HEK293 (cell line): ENCODE measurements around the gene ATXN10.
A peak's percentile ranks its signal among the peaks of the same experiment; 100 is the strongest.

Experiments used
- CTCF ChIA-PET: fragments of 350-600 bp; formaldehyde crosslinking; extraction: SDS; loops from one replicate; lab custom pipeline; 2021; ENCODE audit warnings: antibody characterized with exemption; lab: Yijun Ruan, JAX
- POLR2A ChIA-PET: fragments of 300-600 bp; formaldehyde crosslinking; extraction: SDS; loops from one replicate; lab custom pipeline; 2020; ENCODE audit warnings: antibody characterized with exemption, inconsistent platforms; lab: Yijun Ruan, JAX
- H3K27ac ChIP-seq: fragments of 200-500 bp; sonication (Bioruptor generic); 2 replicates; pipeline ENCODE4 v1.5.1; 2014; ENCODE audit warnings: low read depth, low read length, control low read depth, inconsistent platforms; ENCODE audit errors: extremely low read depth
- H3K36me3 ChIP-seq, 2 experiments: fragments of 200-500 bp in 1 of 2; sonication (Bioruptor generic) in 1 of 2; 1 replicate in 1 of 2; 2 replicates in 1 of 2; pipeline ENCODE4 v1.5.1; 2014 to 2017; ENCODE audit warnings: inconsistent platforms in 2 of 2, low read length in 2 of 2; ENCODE audit not compliant: control insufficient read depth in 2 of 2, insufficient read depth in 1 of 2
- H3K4me1 ChIP-seq: fragments of 200-500 bp; sonication (Bioruptor generic); 2 replicates; pipeline ENCODE4 v1.5.1; 2014; ENCODE audit warnings: mild to moderate bottlenecking, low read length, inconsistent platforms; ENCODE audit not compliant: control insufficient read depth, insufficient read depth
- H3K4me3 ChIP-seq: 2 replicates; pipeline ENCODE4 v1.5.1; 2011; ENCODE audit warnings: low read depth, mild to moderate bottlenecking, control low read depth, low read length, moderate library complexity
- H3K9me3 ChIP-seq: fragments of 200-500 bp; sonication (Bioruptor generic); 2 replicates; pipeline ENCODE4 v1.5.1; 2014; ENCODE audit warnings: low read depth, low read length, inconsistent platforms; ENCODE audit not compliant: control insufficient read depth, insufficient read depth
- GLIS1 ChIP-seq: fragments of 450-650 bp; formaldehyde crosslinking; IDR thresholded peaks from 2 replicates; pipeline ENCODE4 v1.5.1; 2016; ENCODE audit warnings: missing biosample characterization, missing genetic modification characterization
- HOXC10 ChIP-seq: sonication (generic); formaldehyde crosslinking; IDR thresholded peaks from 2 replicates; pipeline ENCODE4 v1.8.1; 2023; ENCODE audit warnings: mild to moderate bottlenecking, missing genetic modification reagents
- SP7 ChIP-seq: fragments of 450-650 bp; formaldehyde crosslinking; IDR thresholded peaks from 2 replicates; pipeline ENCODE4 v1.5.1; 2016; ENCODE audit warnings: missing biosample characterization, missing genetic modification characterization
- TRIM28 ChIP-seq: IDR thresholded peaks from 2 replicates; pipeline ENCODE4 v1.6.1; 2011; ENCODE audit warnings: low read length, control low read depth, borderline replicate concordance
- ZBTB1 ChIP-seq: fragments of 450-650 bp; formaldehyde crosslinking; IDR thresholded peaks from 2 replicates; pipeline ENCODE4 v1.5.1; 2016; ENCODE audit warnings: missing biosample characterization, missing genetic modification characterization
- ZBTB20 ChIP-seq: fragments of 450-650 bp; formaldehyde crosslinking; IDR thresholded peaks from 2 replicates; pipeline ENCODE4 v1.5.1; 2016; ENCODE audit warnings: missing biosample characterization, missing genetic modification characterization
- ZBTB7A ChIP-seq: fragments of 450-650 bp; formaldehyde crosslinking; IDR thresholded peaks from 2 replicates; pipeline ENCODE4 v1.5.1; 2016; ENCODE audit warnings: low read depth, missing biosample characterization, missing genetic modification characterization
- ZNF292 ChIP-seq: fragments of 450-650 bp; formaldehyde crosslinking; IDR thresholded peaks from 2 replicates; pipeline ENCODE4 v1.5.1; 2016; ENCODE audit warnings: low read depth, missing biosample characterization, missing genetic modification characterization, borderline replicate concordance
- ZNF335 ChIP-seq: fragments of 450-650 bp; formaldehyde crosslinking; conservative IDR thresholded peaks from 2 replicates; pipeline ENCODE4 v1.5.1; 2016; ENCODE audit warnings: missing biosample characterization, missing genetic modification characterization
- ZNF37A ChIP-seq: fragments of 450-650 bp; IDR thresholded peaks from 2 replicates; pipeline ENCODE4 v1.5.1; 2018; ENCODE audit warnings: missing biosample characterization, missing genetic modification characterization
- ZNF529 ChIP-seq: fragments of 450-650 bp; formaldehyde crosslinking; IDR thresholded peaks from 2 replicates; pipeline ENCODE4 v1.5.1; 2017; ENCODE audit warnings: missing genetic modification characterization, missing biosample characterization; ENCODE audit not compliant: insufficient replicate concordance
- ZNF560 ChIP-seq: fragments of 450-650 bp; formaldehyde crosslinking; IDR thresholded peaks from 2 replicates; pipeline ENCODE4 v1.5.1; 2017; ENCODE audit warnings: missing biosample characterization, missing genetic modification characterization, borderline replicate concordance
- ZNF596 ChIP-seq: fragments of 450-650 bp; IDR thresholded peaks from 2 replicates; pipeline ENCODE4 v1.5.0; 2018; ENCODE audit warnings: missing biosample characterization, mild to moderate bottlenecking, missing genetic modification characterization, moderate library complexity
- ZNF776 ChIP-seq: fragments of 450-650 bp; formaldehyde crosslinking; IDR thresholded peaks from 2 replicates; pipeline ENCODE4 v1.5.0; 2017; ENCODE audit warnings: missing biosample characterization, missing genetic modification characterization, borderline replicate concordance
- ZNF777 ChIP-seq: fragments of 450-650 bp; formaldehyde crosslinking; IDR thresholded peaks from 2 replicates; pipeline ENCODE4 v1.5.1; 2017; ENCODE audit warnings: missing biosample characterization, missing genetic modification characterization, borderline replicate concordance
- ZNF791 ChIP-seq: fragments of 450-650 bp; formaldehyde crosslinking; IDR thresholded peaks from 2 replicates; pipeline ENCODE4 v1.5.1; 2016; ENCODE audit warnings: missing biosample characterization, missing genetic modification characterization
- ZSCAN16 ChIP-seq: fragments of 450-650 bp; formaldehyde crosslinking; IDR thresholded peaks from 2 replicates; pipeline ENCODE4 v1.5.1; 2016; ENCODE audit warnings: missing biosample characterization, missing genetic modification characterization
- ZXDB ChIP-seq: fragments of 450-650 bp; formaldehyde crosslinking; IDR thresholded peaks from 2 replicates; pipeline ENCODE4 v1.5.1; 2016; ENCODE audit warnings: missing biosample characterization, missing genetic modification characterization
- TF ChIP-seq, protein P1 (sequence below): fragments of 450-650 bp; formaldehyde crosslinking; IDR thresholded peaks from 2 replicates; pipeline ENCODE4 v1.5.1; 2016; ENCODE audit warnings: missing biosample characterization, missing genetic modification characterization
- TF ChIP-seq, protein P2 (sequence below): IDR thresholded peaks from 2 replicates; pipeline ENCODE4 v1.6.1; 2011; ENCODE audit warnings: mild to moderate bottlenecking, low read depth, low read length, borderline replicate concordance
- TF ChIP-seq, protein P3 (sequence below): fragments of 450-650 bp; formaldehyde crosslinking; IDR thresholded peaks from 2 replicates; pipeline ENCODE4 v1.5.1; 2016; ENCODE audit warnings: missing biosample characterization, missing genetic modification characterization

Gene ATXN10

DNA sequence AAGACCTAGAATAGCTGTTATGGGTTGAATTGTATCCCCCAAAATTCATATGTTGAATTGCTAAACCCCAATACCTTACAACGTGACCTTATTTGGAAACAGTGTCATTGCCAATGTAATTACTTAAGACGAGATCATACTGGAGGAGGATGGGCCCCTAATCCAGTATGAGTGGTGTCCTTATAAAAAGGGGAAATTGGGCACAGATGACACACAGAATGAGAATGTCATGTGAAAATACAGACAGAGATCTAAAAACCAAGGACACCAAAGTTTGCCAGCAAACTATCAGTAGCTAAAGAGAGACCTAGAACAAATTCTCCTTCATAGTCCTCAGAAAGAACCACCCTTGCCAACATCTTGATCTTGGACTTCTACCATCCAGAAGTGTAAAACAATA lies 127.7 kb downstream of the ATXN10 start:
- H3K36me3 ChIP-seq, result peaks cover 6 to 15% of the 10 kb centered on the region in 2 experiments; a peak in 2 of 3 replicates
- no peak overlapping the region for H3K27ac ChIP-seq
- CTCF ChIA-PET, result interaction anchor here (0.7 kb wide), 1 partner anchor 116 kb away, joined by 3 read pairs; no protein-coding TSS in a partner anchor
- POLR2A ChIA-PET, result no interaction called here
- no peaks in the 10 kb centered on the region; the same call in 1 of the 2 replicates for H3K4me1 ChIP-seq
- H3K9me3 ChIP-seq, result no peaks in the 10 kb centered on the region
- TF ChIP-seq ZNF37A (tag by site-specific recombination) (no peak), ZBTB7A (tag by site-specific recombination) (no peak), ZNF777 (tag by site-specific recombination) (no peak), ZNF292 (tag by site-specific recombination) (no peak), ZBTB20 (tag by site-specific recombination) (no peak), TRIM28 (no peak), HOXC10 (CRISPR knock-in tag) (no peak), ZSCAN16 (tag by site-specific recombination) (no peak), SP7 (no peak), ZNF335 (no peak), GLIS1 (tag by site-specific recombination) (no peak), ZNF529 (no peak), ZNF776 (tag by site-specific recombination) (no peak)
- TF ChIP-seq, protein P1, sequence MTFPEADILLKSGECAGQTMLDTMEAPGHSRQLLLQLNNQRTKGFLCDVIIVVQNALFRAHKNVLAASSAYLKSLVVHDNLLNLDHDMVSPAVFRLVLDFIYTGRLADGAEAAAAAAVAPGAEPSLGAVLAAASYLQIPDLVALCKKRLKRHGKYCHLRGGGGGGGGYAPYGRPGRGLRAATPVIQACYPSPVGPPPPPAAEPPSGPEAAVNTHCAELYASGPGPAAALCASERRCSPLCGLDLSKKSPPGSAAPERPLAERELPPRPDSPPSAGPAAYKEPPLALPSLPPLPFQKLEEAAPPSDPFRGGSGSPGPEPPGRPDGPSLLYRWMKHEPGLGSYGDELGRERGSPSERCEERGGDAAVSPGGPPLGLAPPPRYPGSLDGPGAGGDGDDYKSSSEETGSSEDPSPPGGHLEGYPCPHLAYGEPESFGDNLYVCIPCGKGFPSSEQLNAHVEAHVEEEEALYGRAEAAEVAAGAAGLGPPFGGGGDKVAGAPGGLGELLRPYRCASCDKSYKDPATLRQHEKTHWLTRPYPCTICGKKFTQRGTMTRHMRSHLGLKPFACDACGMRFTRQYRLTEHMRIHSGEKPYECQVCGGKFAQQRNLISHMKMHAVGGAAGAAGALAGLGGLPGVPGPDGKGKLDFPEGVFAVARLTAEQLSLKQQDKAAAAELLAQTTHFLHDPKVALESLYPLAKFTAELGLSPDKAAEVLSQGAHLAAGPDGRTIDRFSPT (tag by site-specific recombination), result no peak
- TF ChIP-seq, protein P2, sequence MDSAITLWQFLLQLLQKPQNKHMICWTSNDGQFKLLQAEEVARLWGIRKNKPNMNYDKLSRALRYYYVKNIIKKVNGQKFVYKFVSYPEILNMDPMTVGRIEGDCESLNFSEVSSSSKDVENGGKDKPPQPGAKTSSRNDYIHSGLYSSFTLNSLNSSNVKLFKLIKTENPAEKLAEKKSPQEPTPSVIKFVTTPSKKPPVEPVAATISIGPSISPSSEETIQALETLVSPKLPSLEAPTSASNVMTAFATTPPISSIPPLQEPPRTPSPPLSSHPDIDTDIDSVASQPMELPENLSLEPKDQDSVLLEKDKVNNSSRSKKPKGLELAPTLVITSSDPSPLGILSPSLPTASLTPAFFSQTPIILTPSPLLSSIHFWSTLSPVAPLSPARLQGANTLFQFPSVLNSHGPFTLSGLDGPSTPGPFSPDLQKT, result no peak
- H3K4me3 ChIP-seq, result no peak overlapping the region

DNA sequence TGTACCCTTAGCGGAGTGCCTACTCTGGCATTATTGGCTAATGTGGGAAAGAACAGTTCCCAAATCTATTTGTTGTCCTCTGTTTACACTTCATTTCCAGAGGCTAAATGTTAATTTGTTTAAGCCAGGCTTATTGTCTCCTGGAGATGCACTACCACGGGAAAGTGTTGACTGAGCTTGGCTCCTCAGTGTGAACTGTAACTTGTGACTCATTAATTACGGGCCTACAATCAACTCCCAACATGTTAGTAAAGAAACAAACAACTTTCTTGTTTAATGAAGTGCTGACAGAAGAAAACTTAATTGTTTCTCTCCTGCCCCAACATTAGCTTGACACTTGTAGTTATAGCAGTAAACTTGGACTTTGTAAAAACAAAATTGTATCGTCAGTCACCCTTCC lies 130.4 kb downstream of the ATXN10 start:
- POLR2A ChIA-PET, result no interaction called here
- no peak overlapping the region for H3K27ac ChIP-seq
- CTCF ChIA-PET, result interaction anchor here (0.5 kb wide), 1 partner anchor 70 kb away, joined by 3 read pairs; no protein-coding TSS in a partner anchor

GRCh38 chr22:45804319-45804985 lies 132.8 kb downstream of the ATXN10 start:
- no peak overlapping the region for H3K4me3 ChIP-seq
- CTCF ChIA-PET, result no interaction called here
- TF ChIP-seq ZBTB1 (tag by site-specific recombination) (no peak), ZNF596 (tag by site-specific recombination) (no peak), ZNF560 (tag by site-specific recombination) (no peak)
- TF ChIP-seq, protein P3, sequence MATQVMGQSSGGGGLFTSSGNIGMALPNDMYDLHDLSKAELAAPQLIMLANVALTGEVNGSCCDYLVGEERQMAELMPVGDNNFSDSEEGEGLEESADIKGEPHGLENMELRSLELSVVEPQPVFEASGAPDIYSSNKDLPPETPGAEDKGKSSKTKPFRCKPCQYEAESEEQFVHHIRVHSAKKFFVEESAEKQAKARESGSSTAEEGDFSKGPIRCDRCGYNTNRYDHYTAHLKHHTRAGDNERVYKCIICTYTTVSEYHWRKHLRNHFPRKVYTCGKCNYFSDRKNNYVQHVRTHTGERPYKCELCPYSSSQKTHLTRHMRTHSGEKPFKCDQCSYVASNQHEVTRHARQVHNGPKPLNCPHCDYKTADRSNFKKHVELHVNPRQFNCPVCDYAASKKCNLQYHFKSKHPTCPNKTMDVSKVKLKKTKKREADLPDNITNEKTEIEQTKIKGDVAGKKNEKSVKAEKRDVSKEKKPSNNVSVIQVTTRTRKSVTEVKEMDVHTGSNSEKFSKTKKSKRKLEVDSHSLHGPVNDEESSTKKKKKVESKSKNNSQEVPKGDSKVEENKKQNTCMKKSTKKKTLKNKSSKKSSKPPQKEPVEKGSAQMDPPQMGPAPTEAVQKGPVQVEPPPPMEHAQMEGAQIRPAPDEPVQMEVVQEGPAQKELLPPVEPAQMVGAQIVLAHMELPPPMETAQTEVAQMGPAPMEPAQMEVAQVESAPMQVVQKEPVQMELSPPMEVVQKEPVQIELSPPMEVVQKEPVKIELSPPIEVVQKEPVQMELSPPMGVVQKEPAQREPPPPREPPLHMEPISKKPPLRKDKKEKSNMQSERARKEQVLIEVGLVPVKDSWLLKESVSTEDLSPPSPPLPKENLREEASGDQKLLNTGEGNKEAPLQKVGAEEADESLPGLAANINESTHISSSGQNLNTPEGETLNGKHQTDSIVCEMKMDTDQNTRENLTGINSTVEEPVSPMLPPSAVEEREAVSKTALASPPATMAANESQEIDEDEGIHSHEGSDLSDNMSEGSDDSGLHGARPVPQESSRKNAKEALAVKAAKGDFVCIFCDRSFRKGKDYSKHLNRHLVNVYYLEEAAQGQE (tag by site-specific recombination), result no peak
- TF ChIP-seq, all 188 proteins: peak for 0
- H3K27ac ChIP-seq, result no peak overlapping the region
- peaks cover 2% of the 10 kb centered on the region for H3K4me1 ChIP-seq
- H3K36me3 ChIP-seq, result peaks cover 0 to 25% of the 10 kb centered on the region in 2 experiments; a peak in 1 of 3 replicates
- POLR2A ChIA-PET, result no interaction called here
- no peaks in the 10 kb centered on the region for H3K9me3 ChIP-seq

More for the DNA sequence above, 130.4 kb downstream of the ATXN10 start:
- Histone ChIP-seq H3K4me1 (peaks cover 2% of the 10 kb centered on the region), H3K36me3 (peaks cover 0 to 8% of the 10 kb centered on the region in 2 experiments; a peak in 2 of 3 replicates), H3K9me3 (no peaks in the 10 kb centered on the region), H3K4me3 (no peak overlapping the region)
- TF ChIP-seq ZXDB (tag by site-specific recombination), result no peak
- TF ChIP-seq SP7, result peak; percentile 55
- no peak for TF ChIP-seq ZNF791
- TF ChIP-seq ZNF596 (tag by site-specific recombination), result no peak
